Inflammatory macrophage (primary cell): ENCODE results near the gene MUSK.

Source experiments
- DNase-seq, 2 donors: peaks; one replicate each; pipeline ENCODE4 v3.0.0-alpha.2; 2020 to 2022
- total RNA-seq, 18 experiments: gene quantifications; one replicate each; lab custom pipeline; 2026; ENCODE audit warnings: mixed read lengths in 6 of 18, inconsistent platforms in 2 of 18; lab: John Stamatoyannopoulos, UW

MUSK gene
- total RNA-seq, result 0 to 0.26 (median 0.02) reads per million in 18 experiments

GRCh38 chr9:110668570-110669167, at the start of gene MUSK:
TSS of gene MUSK (plus strand) at chr9:110668791. CDS start at chr9:110668905, 114 bp downstream.
- no peak for DNase-seq

- no peak for DNase-seq
Measured at GRCh38 chr9:110619831-110620230, 48.8 kb upstream of the MUSK start.

GRCh38 chr9:110620726-110621125, 47.9 kb upstream of the MUSK start:
- DNase-seq, result no peak

- no peak for DNase-seq
Measured at GRCh38 chr9:110622368-110622767, 46.2 kb upstream of the MUSK start.

GRCh38 chr9:110623462-110624025, 45.0 kb upstream of the MUSK start:
- DNase-seq, result peak; percentile 67 to 72

- DNase-seq, result peak; percentile 22 to 37
Measured at GRCh38 chr9:110626101-110626829, 42.3 kb upstream of the MUSK start.

GRCh38 chr9:110635589-110635988, 33.0 kb upstream of the MUSK start:
- no peak for DNase-seq

GRCh38 chr9:110638381-110638954, 30.1 kb upstream of the MUSK start:
- peak in 1 of 2 donors; percentile 59 for DNase-seq

GRCh38 chr9:110640736-110641135, 27.9 kb upstream of the MUSK start:
- no peak for DNase-seq

- no peak for DNase-seq
Measured at GRCh38 chr9:110641293-110641692, 27.3 kb upstream of the MUSK start.

GRCh38 chr9:110648696-110649095, 19.9 kb upstream of the MUSK start:
- DNase-seq, result no peak

- no peak for DNase-seq
Measured at GRCh38 chr9:110650261-110650660, 18.3 kb upstream of the MUSK start.

GRCh38 chr9:110650991-110651411, 17.6 kb upstream of the MUSK start:
- no peak for DNase-seq

- peak; percentile 3 to 51 for DNase-seq
Measured at GRCh38 chr9:110655754-110656641, 12.6 kb upstream of the MUSK start.

- no peak for DNase-seq
Measured at GRCh38 chr9:110659891-110660541, 8.6 kb upstream of the MUSK start.

- no peak for DNase-seq
Measured at GRCh38 chr9:110669433-110669832, 842 bp downstream of the MUSK start.

- no peak for DNase-seq
Measured at GRCh38 chr9:110671849-110672248, 3.3 kb downstream of the MUSK start.

- peak; percentile 19 to 55 for DNase-seq
Measured at GRCh38 chr9:110672873-110673510, 4.4 kb downstream of the MUSK start.

GRCh38 chr9:110687497-110687896, 18.9 kb downstream of the MUSK start:
- no peak for DNase-seq

- no peak for DNase-seq
Measured at GRCh38 chr9:110688329-110688728, 19.7 kb downstream of the MUSK start.

GRCh38 chr9:110691002-110691549, 22.5 kb downstream of the MUSK start:
- no peak for DNase-seq
